Astrocyte (in vitro differentiated cells and primary cell): Measurements from ENCODE around the gene NKG7. TPM values are rescaled to one million over a fixed set of nuclear protein-coding genes. Genes with fewer than 3 reads are reported as not detected.

Experiments
- DNase-seq: peaks from one replicate; pipeline ENCODE4 v3.0.0-alpha.2; 2010; ENCODE audit warnings: low read depth
- FAIRE-seq: peaks from 2 replicates; lab custom pipeline; 2011; peaks lifted over from hg19 to GRCh38; lab: Jason Lieb, UNC
- H2AFZ ChIP-seq: 2 replicates; pipeline ENCODE4 v1.6.0; 2012; ENCODE audit warnings: low read depth, low read length, inconsistent platforms
- H3K27ac ChIP-seq: 2 replicates; pipeline ENCODE4 v1.5.1; 2011; ENCODE audit warnings: low read depth, low read length, inconsistent platforms
- H3K27me3 ChIP-seq: 2 replicates; pipeline ENCODE4 v1.6.0; 2011; ENCODE audit warnings: low read length, inconsistent platforms; ENCODE audit not compliant: insufficient read depth
- H3K36me3 ChIP-seq: 2 replicates; pipeline ENCODE4 v1.5.1; 2011; ENCODE audit warnings: low read length, inconsistent platforms; ENCODE audit not compliant: insufficient read depth
- H3K4me1 ChIP-seq: 2 replicates; pipeline ENCODE4 v1.5.1; 2011; ENCODE audit warnings: low read length, inconsistent platforms; ENCODE audit not compliant: insufficient read depth
- H3K4me2 ChIP-seq: 2 replicates; pipeline ENCODE4 v1.6.0; 2012; ENCODE audit warnings: low read length, inconsistent platforms
- H3K4me3 ChIP-seq: 2 replicates; pipeline ENCODE4 v1.5.1; 2011; ENCODE audit warnings: low read depth, mild to moderate bottlenecking, low read length, inconsistent platforms; ENCODE audit not compliant: insufficient read depth
- H3K79me2 ChIP-seq: 2 replicates; pipeline ENCODE4 v1.6.0; 2012; ENCODE audit warnings: mild to moderate bottlenecking, low read length, inconsistent platforms; ENCODE audit not compliant: insufficient read depth
- H3K9ac ChIP-seq: 2 replicates; pipeline ENCODE4 v1.6.0; 2012; ENCODE audit warnings: mild to moderate bottlenecking, low read length, inconsistent platforms
- H3K9me3 ChIP-seq: 2 replicates; pipeline ENCODE4 v1.5.1; 2012; ENCODE audit warnings: low read depth, mild to moderate bottlenecking, low read length, inconsistent platforms; ENCODE audit not compliant: insufficient read depth
- H4K20me1 ChIP-seq: 2 replicates; pipeline ENCODE4 v1.6.0; 2012; ENCODE audit warnings: low read length, inconsistent platforms; ENCODE audit not compliant: insufficient read depth
- H3K27ac Mint-ChIP-seq: one replicate; pipeline ENCODE4 v1.8.0; 2021; ENCODE audit warnings: mild to moderate bottlenecking, mixed read lengths; ENCODE audit not compliant: unreplicated experiment
- H3K27me3 Mint-ChIP-seq: one replicate; pipeline ENCODE4 v1.8.0; 2021; ENCODE audit warnings: low read depth, mixed read lengths; ENCODE audit not compliant: unreplicated experiment
- H3K36me3 Mint-ChIP-seq: one replicate; pipeline ENCODE4 v1.8.0; 2021; ENCODE audit warnings: low read depth, mixed read lengths; ENCODE audit not compliant: unreplicated experiment
- H3K4me1 Mint-ChIP-seq: one replicate; pipeline ENCODE4 v1.8.0; 2021; ENCODE audit warnings: low read depth, mixed read lengths; ENCODE audit not compliant: unreplicated experiment
- H3K4me3 Mint-ChIP-seq: one replicate; pipeline ENCODE4 v1.8.0; 2021; ENCODE audit warnings: mild to moderate bottlenecking, moderate library complexity, mixed read lengths; ENCODE audit not compliant: unreplicated experiment
- H3K9me3 Mint-ChIP-seq: one replicate; pipeline ENCODE4 v1.8.0; 2021; ENCODE audit warnings: mild to moderate bottlenecking, mixed read lengths; ENCODE audit not compliant: unreplicated experiment
- CTCF ChIP-seq: IDR thresholded peaks from 2 replicates; pipeline ENCODE4 v1.5.1; 2011; ENCODE audit warnings: low read depth, mild to moderate bottlenecking, inconsistent platforms, low read length, moderate library complexity; ENCODE audit not compliant: insufficient read depth
- EZH2 ChIP-seq: IDR thresholded peaks from 2 replicates; pipeline ENCODE4 v1.6.1; 2012; ENCODE audit warnings: mild to moderate bottlenecking, low read length, inconsistent platforms; ENCODE audit not compliant: insufficient read depth
- total RNA-seq: library from RNA; stranded (reverse); gene quantifications from 2 replicates; pipeline ENCODE4 v1.2.1, GENCODE V29; 2021

NKG7 gene
- total RNA-seq, 1 donor from 2014 or later, result not detected

DNA sequence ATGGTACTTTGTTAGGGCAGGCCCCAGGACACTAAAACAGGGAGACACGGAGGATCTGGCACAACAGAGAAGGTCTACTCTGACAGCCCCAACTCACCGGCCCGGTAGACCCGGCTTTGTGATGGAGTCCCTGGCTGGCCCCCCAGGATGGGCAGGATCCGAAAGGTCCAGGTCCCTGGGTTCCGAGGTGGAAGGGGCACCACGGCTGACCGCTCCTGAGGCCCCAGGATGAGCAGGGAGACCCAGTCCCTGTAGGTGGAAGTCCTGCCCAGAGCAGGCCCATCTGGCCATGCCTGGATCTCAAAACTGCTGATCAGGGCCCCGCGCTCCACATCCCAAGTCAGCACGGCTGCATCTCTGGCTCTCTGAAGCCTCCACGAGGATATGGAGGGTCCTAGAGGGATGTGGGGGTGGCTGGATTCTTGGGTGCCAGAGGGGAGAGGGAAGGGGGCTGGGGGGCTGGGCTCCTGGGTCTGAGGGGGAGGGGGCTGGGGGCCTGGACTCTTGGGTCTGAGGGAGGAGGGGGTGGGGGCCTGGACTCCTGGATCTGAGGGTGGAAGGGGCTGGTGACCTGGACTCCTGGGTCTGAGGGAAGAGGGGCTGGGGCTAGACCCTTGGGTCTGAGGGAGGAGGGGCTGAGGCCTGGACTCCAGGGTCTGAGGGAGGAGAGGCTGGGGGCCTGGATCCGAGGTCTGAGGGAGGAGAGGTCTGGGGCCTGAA, 35.2 kb downstream of the NKG7 start:
- Mint-ChIP-seq H3K4me1 (no peaks in the 10 kb centered on the region), H3K4me3 (no peak overlapping the region), H3K27ac (no peak overlapping the region), H3K27me3 (peaks cover 9% of the 10 kb centered on the region), H3K9me3 (no peaks in the 10 kb centered on the region), H3K36me3 (peaks cover 10% of the 10 kb centered on the region)
- Histone ChIP-seq H3K4me1 (peaks cover 3% of the 10 kb centered on the region), H4K20me1 (no peaks in the 10 kb centered on the region), H3K27me3 (no peaks in the 10 kb centered on the region), H2AFZ (no peak overlapping the region), H3K9me3 (no peaks in the 10 kb centered on the region), H3K4me3 (no peak overlapping the region), H3K4me2 (no peak overlapping the region), H3K79me2 (no peaks in the 10 kb centered on the region), H3K36me3 (no peaks in the 10 kb centered on the region), H3K27ac (no peak overlapping the region), H3K9ac (no peak overlapping the region)
- no peak for FAIRE-seq
- no peak for DNase-seq
- TF ChIP-seq CTCF (no peak), EZH2 (no peak)

DNA sequence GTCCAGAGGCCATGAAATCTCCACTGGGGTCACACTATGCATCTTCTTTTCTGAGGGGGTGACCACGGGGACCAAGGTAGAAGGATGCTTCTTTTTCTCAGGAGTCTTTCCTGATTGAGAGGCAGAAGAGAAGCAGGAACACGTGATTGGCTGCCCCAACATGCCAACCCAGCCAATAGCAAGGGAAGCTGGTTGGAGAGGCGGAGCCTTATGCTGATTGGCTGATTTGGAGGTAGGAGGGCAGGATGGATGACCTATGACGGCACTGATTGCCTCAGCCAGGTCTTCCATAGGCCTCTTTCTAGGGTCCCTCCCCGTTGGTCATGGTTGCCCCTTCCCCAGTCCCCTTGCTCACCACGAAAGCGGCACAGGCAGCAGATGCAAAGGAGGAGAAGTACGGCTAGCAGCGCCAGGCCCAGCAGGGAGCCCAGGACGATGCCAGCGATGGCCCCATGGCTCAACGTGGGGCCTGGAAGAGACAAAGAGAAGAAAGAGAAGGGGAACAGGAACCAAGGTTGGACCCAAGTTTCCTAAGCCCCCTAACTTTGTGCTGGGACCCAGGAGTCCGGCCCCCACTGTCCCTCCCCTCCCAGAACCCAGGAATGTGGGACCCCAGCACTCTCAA, 38.5 kb downstream of the NKG7 start:
- Histone ChIP-seq H3K4me3 (no peak overlapping the region), H3K27me3 (no peaks in the 10 kb centered on the region), H4K20me1 (no peaks in the 10 kb centered on the region), H3K79me2 (no peaks in the 10 kb centered on the region), H3K27ac (no peak overlapping the region), H3K4me2 (no peak overlapping the region), H3K9ac (no peak overlapping the region), H2AFZ (no peak overlapping the region), H3K9me3 (no peaks in the 10 kb centered on the region), H3K4me1 (no peaks in the 10 kb centered on the region), H3K36me3 (no peaks in the 10 kb centered on the region)
- H3K36me3 Mint-ChIP-seq, result peaks cover 19% of the 10 kb centered on the region
- H3K27ac Mint-ChIP-seq, result no peak overlapping the region
- no peak overlapping the region for H3K4me3 Mint-ChIP-seq
- no peak for DNase-seq
- H3K4me1 Mint-ChIP-seq, result no peaks in the 10 kb centered on the region
- no peaks in the 10 kb centered on the region for H3K27me3 Mint-ChIP-seq
- no peak for FAIRE-seq
- peaks cover 2% of the 10 kb centered on the region for H3K9me3 Mint-ChIP-seq
- no peak for TF ChIP-seq EZH2
- TF ChIP-seq CTCF, result no peak

DNA sequence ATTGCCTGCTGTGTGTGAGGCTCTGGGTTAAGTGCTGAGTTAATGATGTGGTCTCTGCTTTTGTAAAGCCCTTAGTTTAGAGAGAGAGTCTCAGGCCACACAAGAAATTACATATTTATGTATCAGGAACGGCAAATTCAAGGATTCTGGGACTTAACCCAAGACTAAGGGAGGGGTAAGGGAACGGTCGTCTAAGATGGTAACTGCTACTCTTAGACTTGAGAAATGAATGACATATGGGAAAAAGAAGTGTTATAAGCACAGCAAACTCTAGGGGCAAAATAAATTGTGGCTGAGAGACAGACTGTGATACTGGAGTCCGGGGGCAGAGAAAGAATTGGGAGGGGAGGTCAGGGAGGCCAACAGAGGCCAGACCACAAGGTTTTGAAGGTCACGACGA, 40.7 kb downstream of the NKG7 start:
- no peaks in the 10 kb centered on the region for H3K4me1 ChIP-seq
- H3K4me3 ChIP-seq, result no peak overlapping the region
- no peak for DNase-seq
- no peaks in the 10 kb centered on the region for H3K27me3 ChIP-seq
- H3K27me3 Mint-ChIP-seq, result peaks cover 4% of the 10 kb centered on the region
- no peak for FAIRE-seq
- no peaks in the 10 kb centered on the region for H3K9me3 ChIP-seq
- no peak overlapping the region for H2AFZ ChIP-seq
- no peak overlapping the region for H3K27ac Mint-ChIP-seq
- H3K4me1 Mint-ChIP-seq, result no peaks in the 10 kb centered on the region
- H3K9ac ChIP-seq, result no peak overlapping the region
- H3K9me3 Mint-ChIP-seq, result peaks cover 4% of the 10 kb centered on the region
- TF ChIP-seq EZH2, result no peak
- no peak for TF ChIP-seq CTCF
- no peak overlapping the region for H3K4me3 Mint-ChIP-seq
- no peak overlapping the region for H3K27ac ChIP-seq
- H4K20me1 ChIP-seq, result no peaks in the 10 kb centered on the region
- H3K79me2 ChIP-seq, result no peaks in the 10 kb centered on the region
- no peaks in the 10 kb centered on the region for H3K36me3 ChIP-seq
- H3K36me3 Mint-ChIP-seq, result peaks cover 19% of the 10 kb centered on the region
- H3K4me2 ChIP-seq, result no peak overlapping the region
